ENCODE measurements around the gene ADGRD1. TPM values are rescaled to one million over a fixed set of nuclear protein-coding genes. Genes with fewer than 3 reads are reported as not detected.
"Not testable (repeated sequence)": the region's sequence is repeated elsewhere in the genome, so short reads cannot be mapped to it uniquely, and the experiment has no call there.

Gene ADGRD1
- 0.84 and 0.95 TPM in 2 replicates for total RNA-seq

- Mint-ChIP-seq H3K27ac (no peak within 1 kb of the TSS), H3K27me3 (peaks cover 16% of the 10 kb centered on the region), H3K4me3 (no peak within 1 kb of the TSS), H3K36me3 (ENCODE audit: low read depth) (no peaks in the 10 kb centered on the region), H3K9me3 (no peaks in the 10 kb centered on the region), H3K4me1 (no peaks in the 10 kb centered on the region)
- DNase-seq = no peak
- intact Hi-C loops (cut with micrococcal nuclease) = no loop called here
Measured at GRCh38 chr12:130953771-130954543, at the start of gene ADGRD1. TSS of gene ADGRD1 (plus strand) at chr12:130953907. CDS start at chr12:130954466, 559 bp downstream.

GRCh38 chr12:130904064-130904463 is 49.6 kb upstream of the ADGRD1 start:
- Mint-ChIP-seq H3K36me3 (ENCODE audit: low read depth) (no peaks in the 10 kb centered on the region), H3K27ac (no peak overlapping the region), H3K4me1 (no peaks in the 10 kb centered on the region), H3K4me3 (no peak overlapping the region), H3K9me3 (peaks cover 4% of the 10 kb centered on the region), H3K27me3 (peaks cover 3% of the 10 kb centered on the region)
- no peak for DNase-seq
- intact Hi-C loops (cut with micrococcal nuclease) = no loop called here

- H3K36me3 Mint-ChIP-seq (ENCODE audit: low read depth); H3K27me3 Mint-ChIP-seq; intact Hi-C loops (cut with micrococcal nuclease); H3K27ac Mint-ChIP-seq; H3K4me1 Mint-ChIP-seq; H3K9me3 Mint-ChIP-seq; DNase-seq; H3K4me3 Mint-ChIP-seq: not testable (repeated sequence)
Measured at GRCh38 chr12:130904936-130905455, 48.7 kb upstream of the ADGRD1 start.

GRCh38 chr12:130909111-130909510 is 44.6 kb upstream of the ADGRD1 start:
- intact Hi-C loops (cut with micrococcal nuclease) = no loop called here

GRCh38 chr12:130911193-130911592 is 42.5 kb upstream of the ADGRD1 start:
- intact Hi-C loops (cut with micrococcal nuclease) = loop anchor here (10.0 kb wide), 1 partner anchor 224 kb away; no protein-coding TSS in a partner anchor
- Mint-ChIP-seq H3K4me3 (no peak overlapping the region), H3K27ac (no peak overlapping the region), H3K27me3 (peaks cover 25% of the 10 kb centered on the region), H3K36me3 (ENCODE audit: low read depth) (no peaks in the 10 kb centered on the region), H3K9me3 (peaks cover 16% of the 10 kb centered on the region), H3K4me1 (no peaks in the 10 kb centered on the region)
- DNase-seq = no peak

More at GRCh38 chr12:130909111-130909510, 44.6 kb upstream of the ADGRD1 start:
- Mint-ChIP-seq H3K9me3 (peaks cover 16% of the 10 kb centered on the region), H3K4me3 (no peak overlapping the region), H3K27ac (no peak overlapping the region), H3K4me1 (no peaks in the 10 kb centered on the region), H3K36me3 (ENCODE audit: low read depth) (no peaks in the 10 kb centered on the region), H3K27me3 (peaks cover 13% of the 10 kb centered on the region)
- no peak for DNase-seq

- DNase-seq = no peak
- H3K27ac Mint-ChIP-seq = no peak overlapping the region
- intact Hi-C loops (cut with micrococcal nuclease) = loop anchor here (10.0 kb wide), 1 partner anchor 223 kb away; no protein-coding TSS in a partner anchor
- H3K9me3 Mint-ChIP-seq = peaks cover 16% of the 10 kb centered on the region
- H3K27me3 Mint-ChIP-seq = peaks cover 32% of the 10 kb centered on the region
- no peaks in the 10 kb centered on the region for H3K4me1 Mint-ChIP-seq
- H3K4me3 Mint-ChIP-seq = no peak overlapping the region
- H3K36me3 Mint-ChIP-seq (ENCODE audit: low read depth) = no peaks in the 10 kb centered on the region
Measured at GRCh38 chr12:130911933-130912332, 41.8 kb upstream of the ADGRD1 start.

GRCh38 chr12:130916241-130916911 is 37.3 kb upstream of the ADGRD1 start:
- peak; percentile 64 for DNase-seq
- intact Hi-C loops (cut with micrococcal nuclease) = loop anchor here (10.0 kb wide), 1 partner anchor 218 kb away; no protein-coding TSS in a partner anchor
- Mint-ChIP-seq H3K4me1 (no peaks in the 10 kb centered on the region), H3K4me3 (no peak overlapping the region), H3K36me3 (ENCODE audit: low read depth) (no peaks in the 10 kb centered on the region), H3K27me3 (peaks cover 28% of the 10 kb centered on the region), H3K9me3 (peaks cover 4% of the 10 kb centered on the region), H3K27ac (no peak overlapping the region)

- intact Hi-C loops (cut with micrococcal nuclease) = loop anchor here (10.0 kb wide), 1 partner anchor 217 kb away; no protein-coding TSS in a partner anchor
- no peak for DNase-seq
- Mint-ChIP-seq H3K27me3 (peaks cover 28% of the 10 kb centered on the region), H3K36me3 (ENCODE audit: low read depth) (no peaks in the 10 kb centered on the region), H3K4me3 (no peak overlapping the region), H3K4me1 (no peaks in the 10 kb centered on the region), H3K27ac (no peak overlapping the region), H3K9me3 (no peaks in the 10 kb centered on the region)
Measured at GRCh38 chr12:130917607-130918006, 36.1 kb upstream of the ADGRD1 start.

- Mint-ChIP-seq H3K4me1 (no peaks in the 10 kb centered on the region), H3K27me3 (peaks cover 26% of the 10 kb centered on the region), H3K4me3 (no peak overlapping the region), H3K36me3 (ENCODE audit: low read depth) (no peaks in the 10 kb centered on the region), H3K9me3 (no peaks in the 10 kb centered on the region), H3K27ac (no peak overlapping the region)
- DNase-seq = no peak
- intact Hi-C loops (cut with micrococcal nuclease) = loop anchor here (10.0 kb wide), 1 partner anchor 216 kb away; no protein-coding TSS in a partner anchor
Measured at GRCh38 chr12:130919086-130919485, 34.6 kb upstream of the ADGRD1 start.

GRCh38 chr12:130920119-130920703 is 33.5 kb upstream of the ADGRD1 start:
- no peak for DNase-seq

GRCh38 chr12:130920723-130921381 is 32.9 kb upstream of the ADGRD1 start:
- no peaks in the 10 kb centered on the region for H3K9me3 Mint-ChIP-seq
- H3K4me3 Mint-ChIP-seq = no peak overlapping the region
- H3K27ac Mint-ChIP-seq = no peak overlapping the region
- no peaks in the 10 kb centered on the region for H3K4me1 Mint-ChIP-seq
- no peak for DNase-seq
- no peaks in the 10 kb centered on the region for H3K36me3 Mint-ChIP-seq (ENCODE audit: low read depth)
- peaks cover 19% of the 10 kb centered on the region for H3K27me3 Mint-ChIP-seq
- intact Hi-C loops (cut with micrococcal nuclease) = no loop called here

More at GRCh38 chr12:130920119-130920703, 33.5 kb upstream of the ADGRD1 start:
- Mint-ChIP-seq H3K27me3 (peaks cover 20% of the 10 kb centered on the region), H3K4me3 (no peak overlapping the region), H3K4me1 (no peaks in the 10 kb centered on the region), H3K27ac (no peak overlapping the region), H3K36me3 (ENCODE audit: low read depth) (no peaks in the 10 kb centered on the region), H3K9me3 (no peaks in the 10 kb centered on the region)
- intact Hi-C loops (cut with micrococcal nuclease) = no loop called here

- no peak for DNase-seq
- Mint-ChIP-seq H3K36me3 (ENCODE audit: low read depth) (no peaks in the 10 kb centered on the region), H3K27ac (no peak overlapping the region), H3K27me3 (peaks cover 7% of the 10 kb centered on the region), H3K4me3 (no peak overlapping the region), H3K9me3 (no peaks in the 10 kb centered on the region), H3K4me1 (no peaks in the 10 kb centered on the region)
- intact Hi-C loops (cut with micrococcal nuclease) = no loop called here
Measured at GRCh38 chr12:130922511-130922953, 31.2 kb upstream of the ADGRD1 start.

GRCh38 chr12:130924966-130925665 is 28.6 kb upstream of the ADGRD1 start:
- Mint-ChIP-seq H3K4me1 (no peaks in the 10 kb centered on the region), H3K27me3 (peaks cover 12% of the 10 kb centered on the region)

More at GRCh38 chr12:130924966-130925665, 28.6 kb upstream of the ADGRD1 start:
- H3K9me3 Mint-ChIP-seq = no peaks in the 10 kb centered on the region
- H3K27ac Mint-ChIP-seq = no peak overlapping the region
- intact Hi-C loops (cut with micrococcal nuclease) = no loop called here
- no peaks in the 10 kb centered on the region for H3K36me3 Mint-ChIP-seq (ENCODE audit: low read depth)
- H3K4me3 Mint-ChIP-seq = no peak overlapping the region
- no peak for DNase-seq

Data from activated CD4-positive, alpha-beta T cell treated with anti-CD3 and anti-CD28 coated beads, Interleukin-2, amount 10 ng/mL, durations not matched to agents 24 days and 14 days (primary cell).